ENCODE results near the gene BLVRB.

- no peak for TF ChIP-seq YY1 (IDR thresholded peaks at IDR 0.05; ENCODE audit: insufficient read depth, insufficient read length)
- TF ChIP-seq SUZ12 (IDR thresholded peaks at IDR 0.05; ENCODE audit: extremely low read depth, insufficient read depth, insufficient read length): no peak
- TF ChIP-seq ZNF274 (IDR thresholded peaks at IDR 0.05; ENCODE audit: low read depth, low read length): no peak
Measured at GRCh38 chr19:40506099-40506498, 40.6 kb upstream of the BLVRB start.

Data from NT2/D1 (cell line).